Measurements from ENCODE around the gene BPTF.
A peak's percentile ranks its signal among the peaks of the same experiment; 100 is the strongest.
"Not testable (repeated sequence)": the region's sequence is repeated elsewhere in the genome, so short reads cannot be mapped to it uniquely, and the experiment has no call there.

Gene BPTF

GRCh38 chr17:68013385-68013784, 188.1 kb downstream of the BPTF start:
- no peak for DNase-seq (ENCODE audit: low spot score)

GRCh38 chr17:68015081-68015723, 189.9 kb downstream of the BPTF start:
- no peak for DNase-seq (ENCODE audit: low spot score)

- DNase-seq (ENCODE audit: low spot score): no peak
These were observed 191.5 kb downstream of the BPTF start for GRCh38 chr17:68016838-68017237.

GRCh38 chr17:68018493-68018892, 193.2 kb downstream of the BPTF start:
- not testable (repeated sequence) for DNase-seq (ENCODE audit: low spot score)

GRCh38 chr17:68019336-68019674, 194.0 kb downstream of the BPTF start:
- DNase-seq (ENCODE audit: low spot score): no peak

GRCh38 chr17:68019675-68020408, 194.5 kb downstream of the BPTF start:
- peak; percentile 96 for DNase-seq (ENCODE audit: low spot score)

- DNase-seq (ENCODE audit: low spot score): no peak
These were observed 195.1 kb downstream of the BPTF start for GRCh38 chr17:68020409-68020756.

GRCh38 chr17:68020791-68021190, 195.5 kb downstream of the BPTF start:
- not testable (repeated sequence) for DNase-seq (ENCODE audit: low spot score)

- no peak for DNase-seq (ENCODE audit: low spot score)
These were observed 196.7 kb downstream of the BPTF start for GRCh38 chr17:68021963-68022362.

- not testable (repeated sequence) for DNase-seq (ENCODE audit: low spot score)
These were observed 197.2 kb downstream of the BPTF start for GRCh38 chr17:68022547-68022946.

- DNase-seq (ENCODE audit: low spot score): no peak
These were observed 204.4 kb downstream of the BPTF start for GRCh38 chr17:68029512-68030215.

All from cerebellar cortex (tissue), 1 donor.